SK-N-SH (cell line): ENCODE measurements around the gene CLSTN2. TPM values are rescaled to one million over a fixed set of nuclear protein-coding genes. Genes with fewer than 3 reads are reported as not detected.

Source experiments
- CTCF ChIA-PET: fragments of 300-600, 350-600 bp; formaldehyde crosslinking; extraction: SDS; loops from one replicate; lab custom pipeline; 2021; lab: Yijun Ruan, JAX
- POLR2A ChIA-PET: fragments of 350-600 bp; sonication (Branson Sonifier 250); formaldehyde crosslinking; extraction: SDS; loops from one replicate; lab custom pipeline; 2020; ENCODE audit warnings: antibody characterized with exemption, inconsistent platforms; lab: Yijun Ruan, JAX
- DNase-seq: peaks from one replicate; pipeline ENCODE4 v3.0.0; 2012
- H2AFZ ChIP-seq: fragments of 200-600 bp; sonication (generic); 2 replicates; pipeline ENCODE4 v1.8.1; 2016; ENCODE audit warnings: antibody characterized with exemption, mild to moderate bottlenecking, low read depth
- H3F3A ChIP-seq: fragments of 200-600 bp; sonication (generic); replicated peaks from 2 replicates; pipeline ENCODE3; 2016; ENCODE audit warnings: antibody characterized with exemption, mild to moderate bottlenecking; ENCODE audit not compliant: insufficient read depth
- H3K27ac ChIP-seq, 2 experiments: fragments of 200-500 bp in 1 of 2; fragments of 200-600 bp in 1 of 2; sonication (Bioruptor generic) in 1 of 2; sonication (generic), shearing (Covaris generic) in 1 of 2; 2 replicates each; pipeline versions ENCODE4 v1.5.1 to v1.6.1; 2014 to 2016; ENCODE audit warnings: low read depth in 2 of 2, inconsistent platforms in 1 of 2, low read length in 1 of 2, mild to moderate bottlenecking in 1 of 2, mixed read lengths in 1 of 2
- H3K27me3 ChIP-seq: fragments of 200-600 bp; sonication (generic), shearing (Covaris generic); 2 replicates; pipeline ENCODE4 v1.6.1; 2016; ENCODE audit warnings: mixed run types; ENCODE audit not compliant: insufficient read depth
- H3K36me3 ChIP-seq, 2 experiments: fragments of 200-500 bp in 1 of 2; fragments of 200-600 bp in 1 of 2; sonication (Bioruptor generic) in 1 of 2; sonication (generic) in 1 of 2; replicated peaks in 1 of 2; 2 replicates each; pipeline versions ENCODE3 to v1.5.1; 2014 to 2016; ENCODE audit warnings: low read length in 1 of 2, mild to moderate bottlenecking in 1 of 2; ENCODE audit not compliant: insufficient read depth in 2 of 2, control insufficient read depth in 1 of 2
- H3K4me1 ChIP-seq, 2 experiments: fragments of 200-500 bp in 1 of 2; fragments of 200-600 bp in 1 of 2; sonication (Bioruptor generic) in 1 of 2; sonication (generic), shearing (Covaris generic) in 1 of 2; 2 replicates each; pipeline versions ENCODE4 v1.5.1 to v1.6.1; 2014 to 2016; ENCODE audit warnings: low read depth in 1 of 2, low read length in 1 of 2, mixed run types in 1 of 2; ENCODE audit not compliant: insufficient read depth in 2 of 2, control insufficient read depth in 1 of 2
- H3K4me2 ChIP-seq: fragments of 200-600 bp; sonication (generic), shearing (Covaris generic); 2 replicates; pipeline ENCODE4 v1.6.1; 2017; ENCODE audit warnings: mixed run types
- H3K4me3 ChIP-seq, 2 experiments: fragments of 200-500 bp in 1 of 2; fragments of 200-600 bp in 1 of 2; sonication (Bioruptor generic) in 1 of 2; sonication (generic), shearing (Covaris generic) in 1 of 2; 2 replicates each; pipeline versions ENCODE4 v1.5.1 to v1.8.1; 2014 to 2016; ENCODE audit warnings: low read depth in 2 of 2, inconsistent platforms in 1 of 2, low read length in 1 of 2, mild to moderate bottlenecking in 1 of 2, mixed read lengths in 1 of 2, moderate library complexity in 1 of 2
- H3K79me2 ChIP-seq: fragments of 200-600 bp; sonication (generic); 2 replicates; pipeline ENCODE4 v1.8.1; 2017; ENCODE audit warnings: mild to moderate bottlenecking; ENCODE audit not compliant: insufficient read depth
- H3K9ac ChIP-seq: fragments of 200-600 bp; sonication (generic); 2 replicates; pipeline ENCODE4 v1.6.1; 2017; ENCODE audit warnings: mixed run types
- H3K9me2 ChIP-seq: fragments of 200-600 bp; sonication (generic); 2 replicates; pipeline ENCODE4 v1.6.1; 2017; ENCODE audit warnings: mixed run types
- H3K9me3 ChIP-seq: fragments of 200-600 bp; sonication (generic); 2 replicates; pipeline ENCODE4 v1.6.1; 2017; ENCODE audit warnings: mixed run types, mild to moderate bottlenecking, moderate library complexity
- H4K20me1 ChIP-seq: fragments of 200-600 bp; sonication (generic); 2 replicates; pipeline ENCODE4 v1.6.1; 2017; ENCODE audit warnings: mild to moderate bottlenecking, mixed run types; ENCODE audit not compliant: insufficient read depth
- FOSL2 ChIP-seq: IDR thresholded peaks from 2 replicates; pipeline ENCODE4 v1.4.0; 2012; ENCODE audit warnings: low read depth, mild to moderate bottlenecking, moderate library complexity, borderline replicate concordance
- FOXM1 ChIP-seq: IDR thresholded peaks from 2 replicates; pipeline ENCODE4 v1.4.0; 2012; ENCODE audit warnings: low read depth, mild to moderate bottlenecking
- MEF2A ChIP-seq: IDR thresholded peaks from 2 replicates; pipeline ENCODE4 v1.4.0; 2012; ENCODE audit warnings: low read depth, borderline replicate concordance
- MXI1 ChIP-seq: IDR thresholded peaks from 2 replicates; pipeline ENCODE4 v1.6.1; 2012; ENCODE audit warnings: mild to moderate bottlenecking, low read depth, low read length, improper control_type of control experiment
- NFIC ChIP-seq: IDR thresholded peaks from 2 replicates; pipeline ENCODE4 v1.4.0; 2012; ENCODE audit warnings: borderline replicate concordance
- NRF1 ChIP-seq: IDR thresholded peaks from 2 replicates; pipeline ENCODE4 v1.6.1; 2012; ENCODE audit warnings: low read depth, mild to moderate bottlenecking, low read length
- POLR2AphosphoS5 ChIP-seq: IDR thresholded peaks from 2 replicates; pipeline ENCODE4 v1.6.1; 2012; ENCODE audit warnings: low read depth, low read length
- RAD21 ChIP-seq: IDR thresholded peaks from 2 replicates; pipeline ENCODE4 v1.6.1; 2012; ENCODE audit warnings: mild to moderate bottlenecking, low read length
- RCOR1 ChIP-seq: fragments of 150-350 bp; IDR thresholded peaks from 2 replicates; pipeline ENCODE4 v1.6.1; 2017; ENCODE audit warnings: antibody characterized with exemption, low read length
- REST ChIP-seq: IDR thresholded peaks from 2 replicates; pipeline ENCODE4 v1.6.1; 2012; ENCODE audit warnings: mild to moderate bottlenecking, low read depth, low read length, moderate library complexity
- RFX5 ChIP-seq: IDR thresholded peaks from 2 replicates; pipeline ENCODE4 v1.6.1; 2012; ENCODE audit warnings: mild to moderate bottlenecking, improper control_type of control experiment, low read length
- RXRA ChIP-seq: IDR thresholded peaks from 2 replicates; pipeline ENCODE4 v1.4.0; 2012; ENCODE audit warnings: low read depth, mild to moderate bottlenecking, borderline replicate concordance
- SIN3A ChIP-seq: IDR thresholded peaks from 2 replicates; pipeline ENCODE4 v1.6.1; 2012; ENCODE audit warnings: low read depth, mild to moderate bottlenecking, low read length, moderate library complexity, borderline replicate concordance
- TCF12 ChIP-seq: IDR thresholded peaks from 2 replicates; pipeline ENCODE4 v1.4.0; 2012
- USF1 ChIP-seq: IDR thresholded peaks from 2 replicates; pipeline ENCODE4 v1.4.0; 2012; ENCODE audit warnings: low read depth, borderline replicate concordance
- WGBS: methylation state at CpG from one replicate; pipeline ENCODE4 v1.1.6; 2017; ENCODE audit warnings: low lambda C conversion rate; 5-methylcytosine and 5-hydroxymethylcytosine counted together
- polyA plus RNA-seq, 3 experiments: library from polyadenylated mRNA; depleted of rRNA; stranded (reverse); fragments of >200 nt; gene quantifications; 2 replicates each; pipeline ENCODE4 v1.2.3, GENCODE V29; 2012
- TF ChIP-seq, protein P1 (sequence below): IDR thresholded peaks from 2 replicates; pipeline ENCODE4; 2012
- TF ChIP-seq, protein P2 (sequence below): fragments of 200-600 bp; sonication (generic); IDR thresholded peaks from 2 replicates; pipeline ENCODE4 v1.6.1; 2017; ENCODE audit warnings: antibody characterized with exemption, mild to moderate bottlenecking, moderate library complexity

Gene CLSTN2
- polyA plus RNA-seq, 1 of the 3 experiments (the other 2 are of a cell fraction), result 0.02 TPM

DNA sequence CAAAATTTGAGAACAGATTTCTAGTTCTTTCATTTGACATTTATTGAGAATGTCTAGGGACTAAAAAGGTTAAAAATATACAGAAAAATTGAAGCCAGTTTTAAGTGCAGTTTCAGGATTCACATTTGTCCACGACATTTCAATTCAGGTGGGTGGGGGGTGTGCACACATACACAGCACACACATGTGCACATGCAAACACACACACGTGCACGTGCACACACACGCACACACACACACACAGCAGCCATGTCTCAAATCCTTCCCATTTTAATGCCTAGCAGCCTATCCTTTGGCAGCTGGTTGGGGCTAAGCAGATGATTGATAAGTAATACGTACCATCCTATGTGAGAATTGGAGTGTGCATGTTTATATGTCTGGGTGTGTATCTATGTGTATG, 504.5 kb downstream of the CLSTN2 start:
- Histone ChIP-seq H3K4me2 (no peak overlapping the region), H3F3A (no peaks in the 10 kb centered on the region), H3K9ac (no peak overlapping the region), H3K4me1 (no peaks in the 10 kb centered on the region), H3K9me2 (no peaks in the 10 kb centered on the region), H4K20me1 (no peaks in the 10 kb centered on the region), H3K9me3 (no peaks in the 10 kb centered on the region), H3K27ac (no peak overlapping the region), H3K36me3 (no peaks in the 10 kb centered on the region), H3K27me3 (no peaks in the 10 kb centered on the region), H3K79me2 (no peaks in the 10 kb centered on the region), H2AFZ (no peak overlapping the region), H3K4me3 (no peak overlapping the region)
- CTCF ChIA-PET, result no interaction called here
- no peak for DNase-seq
- TF ChIP-seq FOSL2 (no peak), RXRA (no peak), NFIC (no peak), RFX5 (no peak), POLR2AphosphoS5 (no peak), USF1 (no peak), SIN3A (no peak), NRF1 (no peak), MEF2A (no peak), TCF12 (no peak), MXI1 (no peak), FOXM1 (no peak), RAD21 (no peak), RCOR1 (no peak), REST (no peak)
- TF ChIP-seq, protein P1, sequence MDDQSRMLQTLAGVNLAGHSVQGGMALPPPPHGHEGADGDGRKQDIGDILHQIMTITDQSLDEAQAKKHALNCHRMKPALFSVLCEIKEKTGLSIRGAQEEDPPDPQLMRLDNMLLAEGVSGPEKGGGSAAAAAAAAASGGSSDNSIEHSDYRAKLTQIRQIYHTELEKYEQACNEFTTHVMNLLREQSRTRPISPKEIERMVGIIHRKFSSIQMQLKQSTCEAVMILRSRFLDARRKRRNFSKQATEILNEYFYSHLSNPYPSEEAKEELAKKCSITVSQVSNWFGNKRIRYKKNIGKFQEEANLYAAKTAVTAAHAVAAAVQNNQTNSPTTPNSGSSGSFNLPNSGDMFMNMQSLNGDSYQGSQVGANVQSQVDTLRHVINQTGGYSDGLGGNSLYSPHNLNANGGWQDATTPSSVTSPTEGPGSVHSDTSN, result no peak
- TF ChIP-seq, protein P2, sequence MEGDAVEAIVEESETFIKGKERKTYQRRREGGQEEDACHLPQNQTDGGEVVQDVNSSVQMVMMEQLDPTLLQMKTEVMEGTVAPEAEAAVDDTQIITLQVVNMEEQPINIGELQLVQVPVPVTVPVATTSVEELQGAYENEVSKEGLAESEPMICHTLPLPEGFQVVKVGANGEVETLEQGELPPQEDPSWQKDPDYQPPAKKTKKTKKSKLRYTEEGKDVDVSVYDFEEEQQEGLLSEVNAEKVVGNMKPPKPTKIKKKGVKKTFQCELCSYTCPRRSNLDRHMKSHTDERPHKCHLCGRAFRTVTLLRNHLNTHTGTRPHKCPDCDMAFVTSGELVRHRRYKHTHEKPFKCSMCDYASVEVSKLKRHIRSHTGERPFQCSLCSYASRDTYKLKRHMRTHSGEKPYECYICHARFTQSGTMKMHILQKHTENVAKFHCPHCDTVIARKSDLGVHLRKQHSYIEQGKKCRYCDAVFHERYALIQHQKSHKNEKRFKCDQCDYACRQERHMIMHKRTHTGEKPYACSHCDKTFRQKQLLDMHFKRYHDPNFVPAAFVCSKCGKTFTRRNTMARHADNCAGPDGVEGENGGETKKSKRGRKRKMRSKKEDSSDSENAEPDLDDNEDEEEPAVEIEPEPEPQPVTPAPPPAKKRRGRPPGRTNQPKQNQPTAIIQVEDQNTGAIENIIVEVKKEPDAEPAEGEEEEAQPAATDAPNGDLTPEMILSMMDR, result no peak
- POLR2A ChIA-PET, result no interaction called here
- WGBS, result 43% methylated on average over 5 of the region's 5 CpGs
